H1 (cell line): ENCODE data around the gene CDH6. TPM values are rescaled to one million over a fixed set of nuclear protein-coding genes. Genes with fewer than 3 reads are reported as not detected.

Source experiments
- ATF2 ChIP-seq: IDR thresholded peaks from 2 replicates; pipeline ENCODE4 v1.6.1; 2012; ENCODE audit warnings: low read length, inconsistent platforms
- BRCA1 ChIP-seq: IDR thresholded peaks from 2 replicates; pipeline ENCODE4 v1.6.1; 2012; ENCODE audit warnings: low read depth, low read length, improper control_type of control experiment
- HDAC6 ChIP-seq: IDR thresholded peaks from one replicate; pipeline ENCODE4 v1.7.1; 2012; ENCODE audit warnings: low read depth, mild to moderate bottlenecking, inconsistent platforms, low read length, moderate library complexity
- POU5F1 ChIP-seq: IDR thresholded peaks from 2 replicates; pipeline ENCODE4 v1.6.1; 2011; ENCODE audit warnings: low read depth, mild to moderate bottlenecking, low read length, moderate library complexity
- YY1 ChIP-seq: IDR thresholded peaks from 2 replicates; pipeline ENCODE4 v1.6.1; 2011; ENCODE audit warnings: low read depth, mild to moderate bottlenecking, low read length
- polyA plus RNA-seq, 7 experiments: library from polyadenylated mRNA; depleted of rRNA in 3 of 7; stranded (reverse) in 5 of 7; unstranded in 2 of 7; fragments of >200 nt in 5 of 7; fragments of 200-250 nt in 2 of 7; gene quantifications; 1 replicate in 5 of 7; 2 replicates in 1 of 7; 4 replicates in 1 of 7; pipeline versions ENCODE4 v1.2.1 to v1.2.3, GENCODE V29; 2011 to 2013; ENCODE audit warnings: missing spikeins in 2 of 7, mixed read lengths in 2 of 7
- total RNA-seq: library from RNA; stranded (reverse); fragmentation: NEBNext Ultra II Directional; extraction: Animal tissue kit (Norgen Biotek cat#: 25700); gene quantifications from 2 replicates; pipeline ENCODE4 v1.2.1, GENCODE V29; 2021
- TF ChIP-seq, protein P1 (sequence below): fragments of 300-600 bp; sonication (generic); IDR thresholded peaks from 2 replicates; pipeline ENCODE4 v1.7.1; 2012; ENCODE audit warnings: low read length, moderate library complexity, mild to moderate bottlenecking, inconsistent platforms; ENCODE audit not compliant: insufficient replicate concordance

CDH6 gene
- total and polyA plus RNA-seq, 2 of the 8 experiments (the other 6 are each of a cell fraction or from before 2014, with no cell fraction given) = 1.4 to 1.9 TPM

GRCh38 chr5:31225613-31226012 is 32.1 kb downstream of the CDH6 start (continued):
- TF ChIP-seq ATF2 (no peak), YY1 (no peak), BRCA1 (no peak), HDAC6 (no peak), POU5F1 (no peak)
- TF ChIP-seq, protein P1, sequence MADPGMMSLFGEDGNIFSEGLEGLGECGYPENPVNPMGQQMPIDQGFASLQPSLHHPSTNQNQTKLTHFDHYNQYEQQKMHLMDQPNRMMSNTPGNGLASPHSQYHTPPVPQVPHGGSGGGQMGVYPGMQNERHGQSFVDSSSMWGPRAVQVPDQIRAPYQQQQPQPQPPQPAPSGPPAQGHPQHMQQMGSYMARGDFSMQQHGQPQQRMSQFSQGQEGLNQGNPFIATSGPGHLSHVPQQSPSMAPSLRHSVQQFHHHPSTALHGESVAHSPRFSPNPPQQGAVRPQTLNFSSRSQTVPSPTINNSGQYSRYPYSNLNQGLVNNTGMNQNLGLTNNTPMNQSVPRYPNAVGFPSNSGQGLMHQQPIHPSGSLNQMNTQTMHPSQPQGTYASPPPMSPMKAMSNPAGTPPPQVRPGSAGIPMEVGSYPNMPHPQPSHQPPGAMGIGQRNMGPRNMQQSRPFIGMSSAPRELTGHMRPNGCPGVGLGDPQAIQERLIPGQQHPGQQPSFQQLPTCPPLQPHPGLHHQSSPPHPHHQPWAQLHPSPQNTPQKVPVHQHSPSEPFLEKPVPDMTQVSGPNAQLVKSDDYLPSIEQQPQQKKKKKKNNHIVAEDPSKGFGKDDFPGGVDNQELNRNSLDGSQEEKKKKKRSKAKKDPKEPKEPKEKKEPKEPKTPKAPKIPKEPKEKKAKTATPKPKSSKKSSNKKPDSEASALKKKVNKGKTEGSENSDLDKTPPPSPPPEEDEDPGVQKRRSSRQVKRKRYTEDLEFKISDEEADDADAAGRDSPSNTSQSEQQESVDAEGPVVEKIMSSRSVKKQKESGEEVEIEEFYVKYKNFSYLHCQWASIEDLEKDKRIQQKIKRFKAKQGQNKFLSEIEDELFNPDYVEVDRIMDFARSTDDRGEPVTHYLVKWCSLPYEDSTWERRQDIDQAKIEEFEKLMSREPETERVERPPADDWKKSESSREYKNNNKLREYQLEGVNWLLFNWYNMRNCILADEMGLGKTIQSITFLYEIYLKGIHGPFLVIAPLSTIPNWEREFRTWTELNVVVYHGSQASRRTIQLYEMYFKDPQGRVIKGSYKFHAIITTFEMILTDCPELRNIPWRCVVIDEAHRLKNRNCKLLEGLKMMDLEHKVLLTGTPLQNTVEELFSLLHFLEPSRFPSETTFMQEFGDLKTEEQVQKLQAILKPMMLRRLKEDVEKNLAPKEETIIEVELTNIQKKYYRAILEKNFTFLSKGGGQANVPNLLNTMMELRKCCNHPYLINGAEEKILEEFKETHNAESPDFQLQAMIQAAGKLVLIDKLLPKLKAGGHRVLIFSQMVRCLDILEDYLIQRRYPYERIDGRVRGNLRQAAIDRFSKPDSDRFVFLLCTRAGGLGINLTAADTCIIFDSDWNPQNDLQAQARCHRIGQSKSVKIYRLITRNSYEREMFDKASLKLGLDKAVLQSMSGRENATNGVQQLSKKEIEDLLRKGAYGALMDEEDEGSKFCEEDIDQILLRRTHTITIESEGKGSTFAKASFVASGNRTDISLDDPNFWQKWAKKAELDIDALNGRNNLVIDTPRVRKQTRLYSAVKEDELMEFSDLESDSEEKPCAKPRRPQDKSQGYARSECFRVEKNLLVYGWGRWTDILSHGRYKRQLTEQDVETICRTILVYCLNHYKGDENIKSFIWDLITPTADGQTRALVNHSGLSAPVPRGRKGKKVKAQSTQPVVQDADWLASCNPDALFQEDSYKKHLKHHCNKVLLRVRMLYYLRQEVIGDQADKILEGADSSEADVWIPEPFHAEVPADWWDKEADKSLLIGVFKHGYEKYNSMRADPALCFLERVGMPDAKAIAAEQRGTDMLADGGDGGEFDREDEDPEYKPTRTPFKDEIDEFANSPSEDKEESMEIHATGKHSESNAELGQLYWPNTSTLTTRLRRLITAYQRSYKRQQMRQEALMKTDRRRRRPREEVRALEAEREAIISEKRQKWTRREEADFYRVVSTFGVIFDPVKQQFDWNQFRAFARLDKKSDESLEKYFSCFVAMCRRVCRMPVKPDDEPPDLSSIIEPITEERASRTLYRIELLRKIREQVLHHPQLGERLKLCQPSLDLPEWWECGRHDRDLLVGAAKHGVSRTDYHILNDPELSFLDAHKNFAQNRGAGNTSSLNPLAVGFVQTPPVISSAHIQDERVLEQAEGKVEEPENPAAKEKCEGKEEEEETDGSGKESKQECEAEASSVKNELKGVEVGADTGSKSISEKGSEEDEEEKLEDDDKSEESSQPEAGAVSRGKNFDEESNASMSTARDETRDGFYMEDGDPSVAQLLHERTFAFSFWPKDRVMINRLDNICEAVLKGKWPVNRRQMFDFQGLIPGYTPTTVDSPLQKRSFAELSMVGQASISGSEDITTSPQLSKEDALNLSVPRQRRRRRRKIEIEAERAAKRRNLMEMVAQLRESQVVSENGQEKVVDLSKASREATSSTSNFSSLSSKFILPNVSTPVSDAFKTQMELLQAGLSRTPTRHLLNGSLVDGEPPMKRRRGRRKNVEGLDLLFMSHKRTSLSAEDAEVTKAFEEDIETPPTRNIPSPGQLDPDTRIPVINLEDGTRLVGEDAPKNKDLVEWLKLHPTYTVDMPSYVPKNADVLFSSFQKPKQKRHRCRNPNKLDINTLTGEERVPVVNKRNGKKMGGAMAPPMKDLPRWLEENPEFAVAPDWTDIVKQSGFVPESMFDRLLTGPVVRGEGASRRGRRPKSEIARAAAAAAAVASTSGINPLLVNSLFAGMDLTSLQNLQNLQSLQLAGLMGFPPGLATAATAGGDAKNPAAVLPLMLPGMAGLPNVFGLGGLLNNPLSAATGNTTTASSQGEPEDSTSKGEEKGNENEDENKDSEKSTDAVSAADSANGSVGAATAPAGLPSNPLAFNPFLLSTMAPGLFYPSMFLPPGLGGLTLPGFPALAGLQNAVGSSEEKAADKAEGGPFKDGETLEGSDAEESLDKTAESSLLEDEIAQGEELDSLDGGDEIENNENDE = no peak
